K562 (cell line): ENCODE results near the gene MC1R. TPM values are rescaled to one million over a fixed set of nuclear protein-coding genes. Genes with fewer than 3 reads are reported as not detected.

Experiments
- ATAC-seq: fragments of 200-7000 bp; cut with Tn5 transposase; 3 replicates; pipeline ENCODE4 v1.9.1; 2020; ENCODE audit warnings: moderate library complexity
- BruUV-seq: library from RNA; stranded (reverse); fragments of 400-500 nt; replicated peaks from 2 replicates; lab custom pipeline; 2021; lab: Mats Ljungman, UMichigan
- CTCF ChIA-PET: fragments of 300-600 bp; formaldehyde crosslinking; extraction: SDS; loops from one replicate; lab custom pipeline; 2021; ENCODE audit warnings: low intra/inter-chr PET ratio; lab: Yijun Ruan, JAX
- POLR2A ChIA-PET: fragments of 300-600, 350-650 bp; sonication (Branson Sonifier 250); formaldehyde crosslinking; extraction: SDS; loops from one replicate; lab custom pipeline; 2021; ENCODE audit warnings: antibody characterized with exemption, inconsistent platforms; lab: Yijun Ruan, JAX
- DNase-seq, 4 experiments: peaks; one replicate each; pipeline versions ENCODE4 v3.0.0 to v3.0.0-alpha.2; 2011 to 2018; ENCODE audit warnings: low spot score in 3 of 4, mixed read lengths in 3 of 4; ENCODE audit errors: extremely low read depth in 1 of 4
- FAIRE-seq: peaks from 2 replicates; lab custom pipeline; 2011; peaks lifted over from hg19 to GRCh38; lab: Jason Lieb, UNC
- H2AFZ ChIP-seq: 2 replicates; pipeline ENCODE4 v1.6.0; 2011; ENCODE audit warnings: low read depth, low read length, control low read depth, inconsistent platforms
- H3K27ac ChIP-seq: fragments of 200-600 bp; 3 replicates; pipeline ENCODE4 v1.8.0; 2011; ENCODE audit warnings: low read depth, mild to moderate bottlenecking, control low read depth, inconsistent platforms, low read length, moderate library complexity, mixed read lengths; ENCODE audit errors: extremely low read depth
- H3K27me3 ChIP-seq, 2 experiments: fragments of 300-600 bp in 1 of 2; 2 replicates in 1 of 2; 3 replicates in 1 of 2; pipeline versions ENCODE4 v1.6.0 to v1.8.0; 2011; ENCODE audit warnings: inconsistent platforms in 2 of 2, low read length in 2 of 2, mild to moderate bottlenecking in 1 of 2, mixed read lengths in 1 of 2, moderate library complexity in 1 of 2; ENCODE audit not compliant: control insufficient read depth in 2 of 2, insufficient read depth in 2 of 2
- H3K36me3 ChIP-seq: fragments of 300-600 bp; 3 replicates; pipeline ENCODE4 v1.8.0; 2011; ENCODE audit warnings: mild to moderate bottlenecking, low read length, inconsistent platforms; ENCODE audit not compliant: control insufficient read depth, insufficient read depth
- H3K4me1 ChIP-seq, 2 experiments: fragments of 200-600 bp in 1 of 2; replicated peaks in 1 of 2; 2 replicates in 1 of 2; 3 replicates in 1 of 2; pipeline versions ENCODE4 v1.5.1 to v1.8.0; 2011; ENCODE audit warnings: inconsistent platforms in 2 of 2, low read length in 2 of 2, mild to moderate bottlenecking in 1 of 2, mixed read lengths in 1 of 2, moderate library complexity in 1 of 2; ENCODE audit not compliant: control insufficient read depth in 2 of 2, insufficient read depth in 2 of 2
- H3K4me2 ChIP-seq: 2 replicates; pipeline ENCODE4 v1.6.1; 2011; ENCODE audit warnings: low read length, control low read depth, inconsistent platforms, mixed read lengths; ENCODE audit not compliant: insufficient read depth
- H3K4me3 ChIP-seq: fragments of 200-600 bp; sonication (generic), shearing (Covaris generic); 2 replicates; pipeline ENCODE4 v1.5.1; 2016; ENCODE audit warnings: control low read depth, inconsistent platforms
- H3K79me2 ChIP-seq: fragments of 200-600 bp; 3 replicates; pipeline ENCODE4 v1.8.0; 2011; ENCODE audit warnings: low read length, inconsistent platforms; ENCODE audit not compliant: control insufficient read depth, insufficient read depth
- H3K9ac ChIP-seq, 2 experiments: 2 replicates each; pipeline versions ENCODE4 v1.6.0 to v1.6.1; 2011; ENCODE audit warnings: low read depth in 2 of 2, low read length in 2 of 2, control low read depth in 1 of 2, inconsistent platforms in 1 of 2, mild to moderate bottlenecking in 1 of 2, mixed read lengths in 1 of 2; ENCODE audit not compliant: insufficient read depth in 1 of 2
- H3K9me1 ChIP-seq: one replicate; pipeline ENCODE4 v1.6.0; 2011; ENCODE audit warnings: inconsistent platforms, mild to moderate bottlenecking, low read length, moderate library complexity; ENCODE audit not compliant: control insufficient read depth, insufficient read depth
- H3K9me3 ChIP-seq: replicated peaks from 2 replicates; pipeline ENCODE4 v1.5.1; 2011; ENCODE audit warnings: low read depth, low read length, inconsistent platforms; ENCODE audit not compliant: control insufficient read depth, insufficient read depth
- H4K20me1 ChIP-seq: replicated peaks from 2 replicates; pipeline ENCODE4 v1.6.1; 2011; ENCODE audit warnings: low read length, inconsistent platforms, mixed read lengths; ENCODE audit not compliant: control insufficient read depth, insufficient read depth
- BRCA1 ChIP-seq, 2 experiments: fragments of 450-650 bp in 1 of 2; sonication (generic) in 1 of 2; formaldehyde crosslinking in 1 of 2; IDR thresholded peaks; 2 replicates each; pipeline versions ENCODE4 v1.5.0 to v1.6.1; 2017 to 2020; ENCODE audit warnings: mild to moderate bottlenecking in 1 of 2, missing genetic modification reagents in 1 of 2
- HDAC8 ChIP-seq: fragments of 450-650 bp; IDR thresholded peaks from 2 replicates; pipeline ENCODE4 v1.6.1; 2016; ENCODE audit warnings: mild to moderate bottlenecking, missing genetic modification characterization, moderate library complexity, missing compliant biosample characterization
- MCM5 ChIP-seq: fragments of 450-650 bp; IDR thresholded peaks from 2 replicates; pipeline ENCODE4 v1.6.1; 2016; ENCODE audit warnings: low read depth
- MLLT1 ChIP-seq, 2 experiments: fragments of 450-650 bp; IDR thresholded peaks; 2 replicates each; pipeline ENCODE4 v1.6.1; 2016
- PHF8 ChIP-seq: fragments of 200-600 bp; sonication (generic); IDR thresholded peaks from 2 replicates; pipeline ENCODE4 v1.6.1; 2012; ENCODE audit warnings: mixed run types, mild to moderate bottlenecking, inconsistent platforms, low read length, moderate library complexity, borderline replicate concordance
- RBFOX2 ChIP-seq: fragments of 200-400 bp; formaldehyde crosslinking; IDR thresholded peaks from 2 replicates; pipeline ENCODE4 v1.6.1; 2017; ENCODE audit warnings: low read depth, mild to moderate bottlenecking, low read length, moderate library complexity
- RHOXF2B ChIP-seq: fragments of 250-450 bp; sonication (Bioruptor Pico); conservative IDR thresholded peaks from 2 replicates; pipeline ENCODE4 v1.5.1; 2021
- WGBS: fragments of 100-300 bp; shearing (Covaris generic); methylation state at CpG from one replicate; pipeline ENCODE4 v1.1.6; 2016; ENCODE audit warnings: low coverage, mixed read lengths; ENCODE audit not compliant: insufficient coverage; ENCODE audit errors: missing lambda C conversion rate; 5-methylcytosine and 5-hydroxymethylcytosine counted together
- in situ Hi-C: fragments of 300-500 bp; cut with MboI; formaldehyde crosslinking; loops from 4 replicates; pipeline ENCODE4 v1.15.0; 2018; ENCODE audit warnings: inconsistent platforms, mixed read lengths
- intact Hi-C: fragments of 100-400 bp; cut with micrococcal nuclease; formaldehyde crosslinking; loops from 2 replicates; pipeline ENCODE4 v1.14.2; 2022
- polyA plus RNA-seq, 8 experiments: library from polyadenylated mRNA; depleted of rRNA in 4 of 8; stranded (reverse) in 5 of 8; unstranded in 3 of 8; fragments of >200 nt; fragmentation: Nextera tagmentation in 2 of 8; fragmentation: Illumina TruSeq in 1 of 8; extraction: Ambion mirVana in 2 of 8; extraction: Trizol in 1 of 8; gene quantifications; 2 replicates each; pipeline versions ENCODE4 v1.2.1 to v1.2.3, GENCODE V29; 2011 to 2014; ENCODE audit warnings: inconsistent platforms in 1 of 8, missing spikeins in 1 of 8
- total RNA-seq, 7 experiments: library from RNA; depleted of rRNA in 6 of 7; stranded (reverse); fragments of >200 nt in 6 of 7; fragmentation: Illumina TruSeq in 2 of 7; extraction: Trizol in 2 of 7; gene quantifications; 2 replicates each; pipeline versions ENCODE4 v1.2.1 to v1.2.3, GENCODE V29; 2011 to 2021; ENCODE audit warnings: low replicate concordance in 1 of 7

MC1R gene
- total and polyA plus RNA-seq, 9 of the 15 experiments (the other 6 are each of a cell fraction or from before 2014, with no cell fraction given) = 0.14 to 5.3 (median 2.5) TPM; not detected in 1

GRCh38 chr16:89956505-89957215 is 38.0 kb downstream of the MC1R start:
- intact Hi-C loops = no loop called here
- no peaks in the 10 kb centered on the region for H4K20me1 ChIP-seq
- peak overlapping the region in 1 of 2 experiments; percentile 35; a peak in 1 of 4 replicates for H3K9ac ChIP-seq
- no peak overlapping the region for H3K4me3 ChIP-seq
- H3K36me3 ChIP-seq = peaks cover 65% of the 10 kb centered on the region
- H3K79me2 ChIP-seq = no peaks in the 10 kb centered on the region
- CTCF ChIA-PET = no interaction called here
- H3K9me1 ChIP-seq = peaks cover 3% of the 10 kb centered on the region
- 0 out of 2 replicates have a peak, but pooled peaks have one; percentile 8 for TF ChIP-seq RBFOX2
- TF ChIP-seq RHOXF2B (CRISPR knock-in tag) = no peak
- TF ChIP-seq MCM5 = no peak
- TF ChIP-seq, all 486 proteins: peak for 1
- Histone ChIP-seq H3K27ac (no peak overlapping the region), H3K27me3 (no peaks in the 10 kb centered on the region), H3K4me1 (peaks cover 0 to 21% of the 10 kb centered on the region in 2 experiments; a peak in 2 of 5 replicates), H2AFZ (no peak overlapping the region), H3K9me3 (no peaks in the 10 kb centered on the region), H3K4me2 (no peak overlapping the region)
- POLR2A ChIA-PET = no interaction called here
- in situ Hi-C loops = no loop called here
- FAIRE-seq (no peak), ATAC-seq (no peak), DNase-seq (no peak)
- 86% methylated on average over 11 of the region's 15 CpGs for whole genome bisulfite sequencing
- no TSS peak for BruUV-seq

GRCh38 chr16:89957216-89957785 is 38.6 kb downstream of the MC1R start:
- no peak overlapping the region for H3K4me2 ChIP-seq
- POLR2A ChIA-PET = no interaction called here

More at GRCh38 chr16:89957216-89957785, 38.6 kb downstream of the MC1R start:
- intact Hi-C loops (no loop called here), in situ Hi-C loops (no loop called here)
- 93% methylated on average over 20 of the region's 23 CpGs for WGBS
- CTCF ChIA-PET = no interaction called here
- no peaks in the 10 kb centered on the region for H3K9me3 ChIP-seq
- H3K27ac ChIP-seq = no peak overlapping the region
- H3K36me3 ChIP-seq = peaks cover 65% of the 10 kb centered on the region
- H3K9me1 ChIP-seq = peaks cover 3% of the 10 kb centered on the region
- H3K79me2 ChIP-seq = no peaks in the 10 kb centered on the region
- no peaks in the 10 kb centered on the region for H4K20me1 ChIP-seq
- ATAC-seq = no peak
- TF ChIP-seq PHF8 (no peak), HDAC8 (tag) (no peak), RBFOX2 (0 out of 2 replicates have a peak, but pooled peaks have one; percentile 28), MLLT1 (IDR thresholded peaks at IDR 0.05) (no peak), BRCA1 (IDR thresholded peaks at IDR 0.05) (no peak), BRCA1 (CRISPR knock-in tag; IDR thresholded peaks at IDR 0.05) (no peak)
- TF ChIP-seq, all 486 proteins: peak for 1
- Histone ChIP-seq H3K4me3 (no peak overlapping the region), H3K27me3 (no peaks in the 10 kb centered on the region), H2AFZ (no peak overlapping the region), H3K4me1 (peaks cover 0 to 25% of the 10 kb centered on the region in 2 experiments; a peak in 2 of 5 replicates), H3K9ac (no peak overlapping the region)
- FAIRE-seq (no peak), DNase-seq (no peak)
- BruUV-seq = no TSS peak
